ENCODE results near the gene PTPRE. TPM values are rescaled to one million over a fixed set of nuclear protein-coding genes. Genes with fewer than 3 reads are reported as not detected.

Gene PTPRE
- total and polyA plus RNA-seq, 4 donors = 30.9 to 46.9 (median 37.2) TPM

GRCh38 chr10:128130051-128130450, 223.1 kb downstream of the PTPRE start:
- Histone ChIP-seq H3K27me3 (ENCODE audit: control insufficient read depth, insufficient read depth, low read length) (peaks cover 7% of the 10 kb centered on the region), H3K36me3 (ENCODE audit: control insufficient read depth, insufficient read depth, low read length) (no peaks in the 10 kb centered on the region), H3K9me3 (ENCODE audit: control insufficient read depth, insufficient read depth, low read length) (no peaks in the 10 kb centered on the region), H3K4me3 (ENCODE audit: low read depth, low read length) (no peak overlapping the region), H3K4me1 (ENCODE audit: control insufficient read depth, insufficient read depth, low read length) (peaks cover 14% of the 10 kb centered on the region), H3K27ac (ENCODE audit: low read depth, low read length) (no peak overlapping the region)
- WGBS (ENCODE audit: insufficient coverage) = 100% methylated on average over 1 of the region's 1 CpG
- DNase-seq (ENCODE audit: low read depth in 4 of 6, low spot score in 6 of 6) = no peak

Other genes with a start within 250 kb of the PTPRE start
- under 1 TPM in 1 of 2 donors, not detected in 1; 0.17 TPM for gene FOXI2, start 169.9 kb upstream of the PTPRE start, total RNA-seq
- under 1 TPM in 1 of 2 donors, not detected in 1; 0.06 TPM for gene FOXI2, start 169.9 kb upstream of the PTPRE start, polyA plus RNA-seq (ENCODE audit: insufficient read length in 2 of 2)
- under 1 TPM; 0.17 to 0.20 TPM for gene CLRN3, start 14.2 kb upstream of the PTPRE start, total RNA-seq
- gene CLRN3, start 14.2 kb upstream of the PTPRE start, polyA plus RNA-seq (ENCODE audit: insufficient read length in 2 of 2) = under 1 TPM; 0.18 to 0.36 TPM
- gene MKI67, start 219.3 kb downstream of the PTPRE start, total RNA-seq = 10 to 100 TPM in 1 of 2 donors, 1 to 10 TPM in 1; 9.3 to 22.4 TPM
- 10 to 100 TPM; 23.5 to 37.4 TPM for gene MKI67, start 219.3 kb downstream of the PTPRE start, polyA plus RNA-seq (ENCODE audit: insufficient read length in 2 of 2)

Data from spinal cord (tissue), 10 donors.